CD4-positive, alpha-beta T cell treated with Interleukin-4 for 1 hour (primary cell): ENCODE measurements around the gene CDK8.

Experiments
- DNase-seq, 2 donors: peaks; one replicate each; pipeline ENCODE4 v3.0.0-alpha.2; 2020 to 2022

CDK8 gene

DNA sequence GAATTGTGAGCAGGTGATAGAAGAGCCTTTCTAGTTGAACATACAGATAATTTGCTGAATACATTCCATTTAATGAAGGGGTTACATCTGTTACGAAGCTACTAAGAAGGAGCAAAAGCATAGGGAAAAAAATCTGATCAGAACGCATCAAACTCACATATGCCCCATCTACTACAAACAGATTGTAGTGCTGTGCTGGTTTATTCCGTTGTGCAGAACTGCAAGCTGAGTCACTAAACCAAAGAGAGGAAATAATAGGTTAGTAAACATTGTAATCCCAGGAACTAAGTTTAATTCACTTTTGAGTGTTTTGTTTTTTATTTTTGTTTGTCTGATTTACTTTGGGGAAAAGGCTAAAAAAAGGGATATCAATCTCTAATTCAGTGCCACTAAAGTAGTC lies 136.3 kb downstream of the CDK8 start:
- DNase-seq = no peak

DNA sequence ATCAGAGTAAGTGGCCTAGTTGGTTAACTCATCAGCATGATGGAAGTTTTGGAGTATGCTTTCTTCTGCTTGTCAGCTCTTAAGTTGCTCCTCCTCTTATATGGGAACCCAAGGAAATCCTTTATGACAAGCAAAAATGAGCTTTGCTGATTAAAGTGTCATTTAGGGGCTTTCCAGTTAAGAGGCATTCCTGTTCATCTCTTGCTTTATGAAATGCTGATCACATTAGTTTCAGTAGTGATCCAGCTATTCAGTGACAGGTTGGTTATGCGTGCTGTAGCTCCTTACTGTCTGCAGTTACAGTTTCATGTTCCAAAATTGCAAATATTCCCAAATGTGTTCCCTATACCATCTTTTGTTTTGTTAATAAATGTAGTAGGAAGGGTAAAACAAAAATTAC lies 146.6 kb downstream of the CDK8 start:
- no peak for DNase-seq

DNA sequence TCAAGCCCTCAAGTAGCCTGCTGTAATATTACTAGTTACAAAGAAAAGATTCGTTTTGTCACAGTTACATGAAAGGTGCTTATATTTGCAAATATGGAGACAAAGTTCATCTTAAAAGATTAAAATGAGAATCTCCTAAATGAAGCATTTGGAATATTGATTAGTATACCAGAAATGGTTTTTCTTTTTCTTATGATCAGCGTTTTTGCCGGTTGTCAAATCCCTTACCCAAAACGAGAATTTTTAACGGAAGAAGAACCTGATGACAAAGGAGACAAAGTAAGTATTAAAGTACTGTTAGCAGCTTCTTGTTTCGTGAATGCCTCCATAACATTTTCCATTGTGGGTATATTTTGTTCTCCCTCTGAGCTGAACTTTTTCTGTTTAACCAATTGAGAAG lies 147.1 kb downstream of the CDK8 start:
- no peak for DNase-seq

DNA sequence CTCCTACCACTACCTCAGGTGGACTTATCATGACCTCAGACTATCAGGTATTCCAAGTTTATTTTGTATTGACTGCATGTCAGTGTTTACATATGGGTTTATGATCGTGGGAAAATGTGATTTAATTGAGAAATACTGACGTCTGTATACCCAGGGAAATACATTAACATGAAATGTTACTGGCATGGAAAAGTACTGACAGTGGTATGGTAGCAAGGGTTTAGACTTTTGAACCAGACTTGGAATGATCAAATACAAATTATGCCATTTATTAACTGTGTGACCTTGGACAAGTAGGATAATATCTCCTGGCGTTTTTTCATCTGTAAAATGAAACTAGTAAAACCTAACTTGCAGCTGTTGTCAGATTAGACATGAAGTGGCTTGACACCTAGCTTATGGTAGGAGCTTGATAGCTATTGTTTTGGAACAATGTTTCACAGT lies 147.7 kb downstream of the CDK8 start:
- no peak for DNase-seq

DNA sequence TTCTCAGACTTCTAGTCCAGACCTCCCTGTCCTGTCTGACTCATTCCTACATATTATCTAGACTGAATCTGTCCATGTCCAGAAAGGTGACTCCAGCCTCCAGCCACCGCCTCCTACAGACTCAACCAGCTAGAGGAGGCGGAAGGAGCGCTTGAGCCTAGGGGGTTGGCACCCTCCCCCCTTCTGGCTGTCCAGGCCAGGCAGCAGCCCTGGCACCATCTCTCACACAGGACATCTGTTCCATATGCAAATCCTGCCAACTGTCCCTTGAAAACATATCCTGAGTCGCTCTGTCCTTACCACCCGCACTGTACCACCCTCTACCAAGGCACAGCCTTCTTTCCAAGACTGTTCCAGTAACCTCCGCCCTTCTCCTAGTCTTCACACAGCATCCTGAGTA lies 152.9 kb downstream of the CDK8 start:
- DNase-seq = no peak

DNA sequence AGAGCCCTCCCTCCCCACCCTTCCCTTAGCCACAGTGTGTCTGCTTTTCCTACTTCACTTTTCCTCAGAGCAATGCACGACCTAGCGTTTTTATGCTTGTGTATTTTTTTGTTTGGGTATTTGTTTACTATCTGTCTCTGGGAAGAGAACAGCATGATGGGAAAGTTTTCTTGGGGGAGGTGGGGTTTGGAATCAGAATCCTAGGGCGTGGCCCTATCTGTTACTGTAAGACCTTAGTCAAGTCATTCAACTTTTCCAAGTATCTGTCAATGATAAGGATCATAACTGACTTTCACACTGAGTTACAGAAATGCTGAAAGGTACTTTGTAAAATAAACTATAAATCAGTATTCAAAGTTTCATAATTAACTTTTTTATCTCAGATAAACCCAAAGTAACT lies 157.3 kb downstream of the CDK8 start:
- DNase-seq = no peak

DNA sequence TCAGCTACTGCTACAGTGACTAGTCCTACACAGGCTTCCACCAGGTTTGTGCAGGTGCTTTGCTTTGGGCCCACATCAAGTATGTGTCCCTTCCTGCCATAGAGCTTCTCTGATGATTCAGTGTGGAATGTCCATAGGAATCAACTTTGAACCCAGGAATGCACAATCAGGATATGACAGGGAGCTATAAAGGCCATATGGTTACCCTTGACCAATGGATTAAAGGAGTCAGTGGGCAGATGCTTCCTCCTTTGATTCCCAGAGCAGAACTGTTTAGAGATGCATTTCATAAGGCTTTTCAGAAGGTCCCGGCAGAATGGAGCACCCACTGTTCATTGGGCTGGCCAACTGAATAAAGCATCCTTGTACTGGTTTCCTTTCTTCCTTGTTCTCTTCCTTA lies 158.3 kb downstream of the CDK8 start:
- DNase-seq = no peak

DNA sequence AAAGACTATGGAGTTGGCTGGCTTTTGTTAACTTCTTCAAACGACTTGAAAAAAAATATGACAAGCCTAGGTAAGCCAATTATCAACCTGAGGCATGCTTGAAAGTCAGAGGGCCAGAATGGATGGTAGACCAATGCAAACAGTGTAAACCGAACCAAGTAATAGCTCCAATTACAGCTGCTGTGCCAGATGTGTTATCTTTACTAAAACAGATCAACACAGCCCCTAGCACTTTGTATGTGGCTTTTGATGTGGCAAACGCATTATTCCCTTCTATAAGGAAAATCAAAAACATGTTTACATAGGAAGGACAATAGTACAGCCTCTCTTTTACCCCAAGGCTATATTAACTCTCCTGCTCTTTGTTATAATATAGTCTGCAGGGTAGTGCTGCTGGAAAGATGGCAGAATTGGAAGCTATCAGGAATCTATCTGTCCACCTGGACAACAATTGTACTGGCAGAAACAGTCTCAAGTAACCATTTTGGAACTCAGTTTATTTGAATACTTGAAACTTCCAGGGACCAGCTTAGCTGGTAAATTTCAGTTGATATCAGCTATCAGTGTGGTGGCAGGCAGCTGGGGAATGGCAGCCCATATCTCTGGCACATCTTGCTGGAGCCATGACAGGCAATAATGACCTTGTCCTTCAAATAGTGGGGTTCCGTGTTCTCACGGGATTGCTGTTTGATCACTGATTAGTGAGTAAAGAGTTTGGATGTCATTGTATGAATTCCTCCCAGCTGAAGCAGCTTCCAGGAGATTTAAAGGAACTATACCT lies 159.2 kb downstream of the CDK8 start:
- DNase-seq = no peak

DNA sequence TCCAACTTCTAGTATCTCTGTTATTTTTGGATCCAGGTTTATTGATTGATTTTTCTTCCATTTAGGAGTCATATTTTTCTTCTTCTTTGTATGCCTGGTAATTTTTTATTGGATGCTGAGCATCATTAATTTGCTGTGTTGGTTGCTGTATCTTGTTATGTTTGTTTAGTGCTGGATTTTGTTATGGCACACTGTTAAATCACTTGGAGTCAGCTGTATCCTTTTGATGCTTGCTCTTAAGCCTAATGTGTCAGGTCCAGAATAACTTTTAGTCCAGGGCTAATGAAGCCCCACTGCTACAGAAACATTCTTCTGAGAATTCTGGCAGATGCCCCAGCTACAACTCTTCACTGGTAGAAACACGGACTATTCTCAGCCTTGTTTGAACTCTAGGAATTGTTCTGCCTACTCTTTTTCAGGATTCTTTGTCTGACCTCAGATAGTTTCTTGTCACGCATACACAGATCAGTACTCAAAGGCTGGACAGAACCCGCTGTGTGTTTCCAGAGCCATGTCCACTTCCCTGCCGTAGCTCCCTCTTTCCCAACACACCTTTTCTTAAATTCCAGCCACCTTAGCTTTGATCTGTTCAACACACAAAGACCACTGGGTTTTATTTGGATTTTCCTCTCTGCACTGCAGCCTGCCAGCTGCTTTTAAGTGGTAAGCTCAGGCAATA lies 166.5 kb downstream of the CDK8 start:
- no peak for DNase-seq

DNA sequence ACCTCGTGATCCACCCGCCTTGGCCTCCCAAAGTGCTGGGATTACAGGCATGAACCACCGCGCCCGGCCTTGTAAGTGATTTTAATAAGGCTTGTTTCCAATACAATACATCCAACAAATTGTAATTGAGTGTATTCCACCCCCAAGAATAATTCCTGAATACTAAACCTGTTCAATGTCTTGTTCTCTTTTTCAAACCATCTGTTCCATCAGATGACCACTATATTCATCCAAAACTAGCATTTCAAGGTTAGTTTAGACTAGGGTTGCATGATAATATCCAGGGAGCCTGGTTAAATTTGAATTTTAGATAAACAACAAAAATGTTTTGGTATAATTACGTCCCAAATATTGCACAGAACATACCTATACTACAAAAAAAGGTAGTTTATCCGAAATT lies 168.1 kb downstream of the CDK8 start:
- no peak for DNase-seq

DNA sequence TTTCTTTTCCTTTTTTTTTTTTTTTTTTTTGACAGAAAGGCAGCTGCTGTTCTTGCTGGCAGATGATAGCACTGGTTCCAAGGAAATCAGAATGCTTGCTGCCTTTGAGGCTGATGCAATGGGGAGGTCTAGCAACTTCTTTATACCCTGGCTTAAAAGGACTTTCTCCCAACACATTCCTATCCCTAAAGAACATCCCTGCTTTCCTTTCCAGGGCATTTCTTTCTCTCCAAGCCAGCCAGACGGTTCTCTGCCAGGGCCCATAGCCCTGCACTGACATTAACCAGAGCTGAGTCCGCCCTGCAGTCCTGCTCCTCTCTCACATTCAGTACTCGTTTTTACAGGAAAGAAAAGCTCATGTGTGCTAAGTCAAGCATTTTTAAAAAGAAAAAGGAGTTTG lies 169.7 kb downstream of the CDK8 start:
- no peak for DNase-seq

DNA sequence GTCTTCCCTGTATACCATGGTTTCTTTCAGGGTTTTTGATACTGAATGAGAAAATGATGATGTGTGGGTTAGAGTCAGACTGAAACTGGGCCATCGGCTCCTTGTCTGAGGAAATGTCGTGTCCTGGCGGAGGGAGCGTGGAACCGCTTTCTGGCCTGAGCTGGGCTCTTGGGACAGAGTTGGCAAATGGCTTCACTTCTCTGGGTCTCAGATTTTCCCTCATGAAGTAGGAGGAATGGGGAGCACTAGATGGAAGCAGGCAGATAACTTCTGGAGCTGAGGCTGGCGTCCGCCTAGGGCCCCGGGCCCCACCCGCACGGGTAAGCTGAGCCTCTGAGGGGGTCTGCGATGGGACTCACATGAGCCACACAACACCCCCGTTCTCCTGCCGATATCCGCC lies 170.3 kb downstream of the CDK8 start:
- no peak for DNase-seq

DNA sequence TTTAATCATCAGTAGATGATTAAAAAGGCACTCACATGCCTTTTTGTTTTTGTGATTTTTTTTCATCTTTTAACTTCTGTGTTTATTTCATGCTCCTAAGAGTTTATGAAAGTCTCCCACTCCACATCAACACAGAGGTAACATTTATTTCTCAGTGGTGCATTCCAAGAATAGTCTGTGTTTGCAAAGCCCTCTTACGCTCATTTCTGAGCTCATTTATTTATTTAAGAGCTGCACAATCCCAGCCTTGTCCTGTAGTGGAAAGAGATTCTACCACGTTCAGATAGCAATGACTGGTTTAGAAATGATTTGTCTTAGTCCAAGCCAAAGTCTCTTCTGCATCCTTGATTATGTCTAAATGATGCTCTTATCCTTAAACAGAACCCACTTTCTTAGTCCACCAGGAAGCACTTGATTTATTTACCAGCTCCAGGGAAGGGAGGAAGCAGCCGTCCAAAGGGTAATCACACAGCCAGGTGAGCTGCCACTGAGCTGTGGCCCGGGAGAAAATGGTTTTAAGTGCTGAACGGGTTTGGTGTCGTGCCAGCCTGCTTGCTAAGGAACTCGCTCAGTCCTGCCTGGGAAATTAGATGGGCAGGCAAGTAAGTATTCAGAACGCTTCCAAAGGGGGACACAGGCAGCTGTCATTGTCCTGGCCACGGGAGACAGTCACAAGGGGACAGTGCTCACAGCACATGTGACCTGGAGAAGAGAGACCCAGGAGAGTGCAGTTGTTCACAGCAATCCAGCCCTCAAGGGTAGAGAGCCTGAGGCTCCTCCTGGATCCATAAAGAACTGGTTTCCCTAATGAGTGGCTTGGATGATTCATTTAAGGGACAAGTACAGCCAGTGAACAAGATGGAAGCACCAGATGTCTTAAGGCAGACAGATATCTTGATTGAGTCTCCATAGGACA lies 171.8 kb downstream of the CDK8 start:
- no peak for DNase-seq

DNA sequence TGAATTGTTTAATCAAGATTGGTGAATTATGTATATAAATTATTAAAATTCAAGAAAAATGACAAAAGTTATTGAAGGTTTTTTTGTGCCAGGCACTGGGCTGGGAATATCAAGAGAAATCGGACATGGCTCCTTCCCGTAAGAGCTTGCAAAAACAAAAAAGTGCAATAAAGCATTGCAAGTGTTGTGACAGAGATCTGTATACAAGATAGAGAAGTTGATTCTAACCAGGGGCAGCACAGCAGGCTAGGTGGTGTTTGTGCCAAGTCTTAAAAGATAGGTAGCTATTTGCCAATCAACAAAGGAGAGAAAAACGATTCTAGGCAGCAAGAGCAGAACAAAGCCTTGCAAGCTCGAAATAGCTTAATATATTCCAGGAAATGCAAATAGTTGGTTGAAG lies 179.8 kb downstream of the CDK8 start:
- no peak for DNase-seq

DNA sequence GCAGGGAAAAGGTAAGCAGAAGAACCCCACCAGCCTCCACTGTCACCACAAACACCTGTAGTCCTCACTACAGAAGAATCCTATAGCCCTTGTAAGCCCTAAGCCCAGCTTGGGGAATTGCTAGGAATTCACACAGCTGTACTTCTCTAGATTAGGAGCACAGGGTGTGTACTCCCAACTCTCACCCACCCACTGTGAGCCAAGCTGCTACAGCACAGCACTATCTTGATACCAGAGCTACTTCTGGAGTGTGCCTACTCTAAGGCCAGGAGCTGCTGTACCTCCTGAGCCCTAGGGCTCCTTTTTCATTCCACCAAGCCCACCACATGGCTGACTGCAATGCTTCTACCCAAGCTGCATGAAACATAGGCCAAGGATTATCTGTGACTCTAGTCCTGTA lies 181.2 kb downstream of the CDK8 start:
- DNase-seq = no peak

DNA sequence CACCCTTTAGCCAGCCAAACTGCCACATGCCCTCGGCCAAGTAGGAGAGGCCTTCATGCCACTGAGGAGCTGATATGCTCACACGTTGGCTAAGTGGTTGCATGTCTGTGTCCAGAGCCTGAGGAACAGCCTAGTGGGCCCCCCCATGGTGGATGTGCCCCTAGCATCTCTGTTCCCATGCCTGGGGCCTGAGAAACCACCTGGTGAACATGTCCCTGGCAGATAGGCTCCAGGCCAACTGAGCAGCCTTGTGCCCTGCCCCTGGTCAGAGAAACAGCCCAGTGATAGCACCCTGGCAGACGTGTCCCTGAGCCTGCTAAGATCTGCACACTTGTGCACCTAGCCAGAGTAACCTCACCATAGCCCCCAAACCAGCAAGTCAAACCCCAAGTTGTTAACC lies 181.7 kb downstream of the CDK8 start:
- DNase-seq = no peak

DNA sequence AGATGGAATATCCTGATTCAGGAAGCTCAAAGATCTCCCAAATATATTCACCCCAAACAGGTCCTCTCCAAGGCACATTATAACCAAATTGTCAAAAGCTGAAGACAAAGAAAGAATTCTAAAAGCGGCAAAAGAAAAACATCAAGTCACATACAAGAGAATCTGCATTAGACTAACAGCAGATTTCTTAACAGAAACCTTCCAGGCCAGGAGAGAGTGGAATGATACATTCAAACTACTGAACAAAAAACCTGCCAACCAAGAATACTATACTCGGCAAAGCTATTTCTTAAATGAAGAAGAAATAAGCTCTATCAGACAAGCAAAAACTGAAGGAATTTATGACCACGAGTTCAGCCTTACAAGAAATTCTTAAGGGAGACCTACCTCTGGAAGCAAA lies 183.0 kb downstream of the CDK8 start:
- no peak for DNase-seq

DNA sequence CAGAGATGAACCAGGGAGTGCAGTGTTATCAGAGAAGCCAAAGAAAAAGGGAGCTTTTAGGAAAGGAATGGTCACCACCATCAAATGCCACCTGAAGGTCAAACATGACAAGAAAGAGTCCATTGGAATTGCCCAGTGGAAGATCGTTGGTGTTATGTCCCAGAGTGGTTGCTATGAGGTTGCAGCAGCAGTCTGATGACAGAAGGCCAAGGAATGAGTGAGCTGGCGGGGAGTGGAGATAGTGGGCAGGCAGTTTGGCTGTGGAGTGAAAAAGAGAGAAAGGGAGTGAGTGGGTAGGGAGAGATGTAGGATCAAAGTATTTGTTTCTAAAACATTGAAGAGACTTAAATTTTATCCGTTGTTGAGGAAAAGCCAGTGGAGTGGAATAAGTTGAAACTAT lies 186.2 kb downstream of the CDK8 start:
- DNase-seq = no peak

DNA sequence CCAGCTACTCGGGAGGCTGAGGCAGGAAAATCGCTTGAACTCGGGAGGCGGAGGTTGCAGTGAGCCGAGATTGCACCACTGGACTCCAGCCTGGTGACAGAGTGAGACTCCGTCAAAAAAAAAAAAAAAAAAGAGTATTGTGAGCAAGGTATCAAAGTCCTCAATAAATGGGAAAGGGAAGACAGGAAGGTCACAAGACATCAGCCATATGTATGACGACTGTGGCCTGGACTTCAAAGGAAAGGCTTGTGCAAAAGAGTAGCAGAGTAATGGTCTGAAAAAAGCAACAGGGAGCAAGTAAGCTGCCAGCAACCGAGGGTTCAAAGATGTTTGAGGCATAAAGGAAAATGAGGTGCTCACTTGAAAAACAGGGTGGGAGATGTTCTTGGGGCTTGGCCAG lies 187.5 kb downstream of the CDK8 start:
- DNase-seq = no peak

DNA sequence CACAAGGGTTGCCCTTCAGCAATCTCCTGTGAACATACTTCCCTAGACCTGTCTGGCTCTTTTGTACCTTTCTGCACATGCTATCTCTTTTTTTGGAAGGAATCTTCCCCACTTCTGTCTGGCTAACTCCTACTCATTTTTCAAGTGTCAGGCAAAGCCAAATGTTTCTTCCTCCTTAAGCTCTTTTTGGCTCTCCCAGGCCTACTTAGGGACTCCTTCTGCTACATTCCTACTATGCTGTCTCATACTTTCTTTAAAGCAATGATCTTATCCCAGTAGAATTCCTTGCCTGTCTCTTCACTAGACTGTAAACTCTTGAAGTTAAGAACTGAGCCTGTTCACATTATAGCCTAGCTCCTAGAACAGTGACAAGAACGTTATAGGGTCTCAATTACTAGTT lies 188.6 kb downstream of the CDK8 start:
- DNase-seq = no peak

DNA sequence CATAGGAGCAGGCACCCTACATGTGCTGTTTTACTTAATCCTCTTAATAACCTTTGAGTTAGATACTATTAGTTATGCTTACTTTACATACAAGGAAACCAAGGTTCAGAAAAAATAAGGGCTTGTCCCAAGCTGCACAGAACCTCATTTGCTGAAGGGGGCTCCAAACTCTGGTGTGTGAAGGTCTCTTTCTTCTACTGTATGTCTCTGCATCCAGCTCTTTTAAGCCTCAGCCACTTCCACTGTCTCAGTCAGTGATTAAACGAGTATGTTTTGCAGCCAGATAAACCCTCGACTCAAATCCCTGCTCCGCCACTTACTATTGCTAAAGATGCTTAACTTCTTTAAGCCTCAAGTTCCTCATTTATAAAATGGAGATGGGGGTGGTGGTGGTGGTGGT lies 191.2 kb downstream of the CDK8 start:
- no peak for DNase-seq

DNA sequence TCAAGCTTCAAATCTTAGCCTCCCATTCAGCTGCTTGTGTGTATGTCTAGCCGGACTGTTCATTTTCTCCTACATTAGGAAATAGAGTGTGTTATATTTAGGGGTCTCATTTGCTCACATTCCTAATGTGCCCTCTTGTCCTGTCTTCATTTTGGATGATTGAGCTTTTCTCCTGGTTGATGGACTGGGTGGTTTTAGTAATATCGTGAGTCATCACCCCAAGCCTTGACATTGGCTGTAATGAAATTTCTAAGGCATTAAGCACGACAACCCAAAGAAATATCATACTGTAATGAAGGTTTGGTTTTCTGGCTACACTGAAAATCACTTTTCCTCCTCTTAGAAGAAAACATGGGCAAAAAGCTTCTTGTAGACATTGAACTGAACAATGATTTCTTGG lies 192.8 kb downstream of the CDK8 start:
- no peak for DNase-seq

DNA sequence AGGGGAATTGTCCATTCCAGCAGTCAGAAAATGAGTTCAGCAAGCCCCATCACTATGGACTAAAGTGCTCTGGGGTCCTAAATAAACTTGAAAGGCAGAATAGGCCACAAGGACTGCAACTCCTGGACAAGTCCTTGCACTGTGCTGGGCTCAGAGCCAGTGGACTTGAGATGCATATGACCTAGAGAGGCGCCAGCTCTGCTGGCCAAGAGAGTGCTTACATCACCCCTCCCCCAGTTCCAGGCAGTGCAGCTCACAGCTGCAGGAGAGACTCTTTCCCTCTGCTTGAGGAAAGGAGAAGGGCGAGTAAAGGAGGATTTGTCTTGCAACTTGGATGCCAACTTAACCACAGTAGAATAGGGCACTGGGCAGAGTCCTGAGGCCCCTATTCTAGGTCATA lies 194.1 kb downstream of the CDK8 start:
- no peak for DNase-seq
